Activated T-cell treated with anti-CD3 and anti-CD28 coated beads, Interleukin-2, amount 50 U/mL, for 4 hours (primary cell): Measurements from ENCODE around the gene PDE4D. TPM values are rescaled to one million over a fixed set of nuclear protein-coding genes. Genes with fewer than 3 reads are reported as not detected.

Experiments used
- ATAC-seq, 2 donors: fragments of 200-7000 bp; cut with Tn5 transposase; one replicate each; pipeline ENCODE4 v1.10.0; 2021
- DNase-seq: peaks from one replicate; pipeline ENCODE4 v3.0.0-alpha.2; 2020
- H3K27me3 Mint-ChIP-seq: one replicate; pipeline ENCODE4 v1.8.0; 2021; ENCODE audit warnings: low read depth, mixed read lengths
- H3K36me3 Mint-ChIP-seq: one replicate; pipeline ENCODE4 v1.8.0; 2022; ENCODE audit warnings: mixed read lengths; ENCODE audit not compliant: insufficient read depth
- H3K4me1 Mint-ChIP-seq: one replicate; pipeline ENCODE4 v1.8.0; 2021; ENCODE audit warnings: low read depth, mixed read lengths
- H3K4me3 Mint-ChIP-seq: one replicate; pipeline ENCODE4 v1.8.0; 2021; ENCODE audit warnings: mild to moderate bottlenecking, moderate library complexity, mixed read lengths
- H3K9me3 Mint-ChIP-seq: one replicate; pipeline ENCODE4 v1.8.0; 2021; ENCODE audit warnings: mixed read lengths
- total RNA-seq, 3 donors: library from RNA; stranded (reverse); gene quantifications; one replicate each; pipeline ENCODE4 v1.2.1, GENCODE V29; 2021

The PDE4D gene
- total RNA-seq, 3 donors from 2014 or later, result 13.9 to 17.1 (median 16.7) TPM

DNA sequence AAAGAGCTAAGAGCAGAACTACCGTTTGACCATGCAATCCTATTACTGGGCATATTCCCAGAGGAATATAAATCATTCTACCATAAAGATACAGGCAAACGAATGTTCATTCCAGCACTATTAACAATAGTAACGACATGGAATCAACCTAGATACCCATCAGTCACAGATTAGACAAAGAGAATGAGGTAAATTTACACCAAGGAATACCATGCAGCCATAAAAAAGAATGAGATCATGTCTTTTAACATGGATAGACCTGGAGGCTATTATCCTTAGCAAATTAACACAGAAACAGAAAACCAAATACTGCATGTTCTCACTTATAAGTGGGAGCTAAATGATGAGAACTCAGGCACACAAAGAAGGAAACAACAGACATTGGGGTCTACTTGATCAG is 641.9 kb downstream of the PDE4D start:
- Mint-ChIP-seq H3K36me3 (no peaks in the 10 kb centered on the region), H3K9me3 (peaks cover 3% of the 10 kb centered on the region), H3K4me3 (no peak overlapping the region), H3K4me1 (no peaks in the 10 kb centered on the region), H3K27me3 (peaks cover 15% of the 10 kb centered on the region)
- DNase-seq (no peak), ATAC-seq (no peak)

GRCh38 chr5:59249726-59250125 is 643.8 kb downstream of the PDE4D start:
- H3K4me3 Mint-ChIP-seq, result no peak overlapping the region
- ATAC-seq (no peak), DNase-seq (no peak)

GRCh38 chr5:59249160-59249559 is 644.4 kb downstream of the PDE4D start:
- Mint-ChIP-seq H3K36me3 (no peaks in the 10 kb centered on the region), H3K9me3 (no peaks in the 10 kb centered on the region)

More at GRCh38 chr5:59249726-59250125, 643.8 kb downstream of the PDE4D start:
- Mint-ChIP-seq H3K36me3 (no peaks in the 10 kb centered on the region), H3K27me3 (peaks cover 13% of the 10 kb centered on the region), H3K4me1 (no peaks in the 10 kb centered on the region), H3K9me3 (peaks cover 2% of the 10 kb centered on the region)

DNA sequence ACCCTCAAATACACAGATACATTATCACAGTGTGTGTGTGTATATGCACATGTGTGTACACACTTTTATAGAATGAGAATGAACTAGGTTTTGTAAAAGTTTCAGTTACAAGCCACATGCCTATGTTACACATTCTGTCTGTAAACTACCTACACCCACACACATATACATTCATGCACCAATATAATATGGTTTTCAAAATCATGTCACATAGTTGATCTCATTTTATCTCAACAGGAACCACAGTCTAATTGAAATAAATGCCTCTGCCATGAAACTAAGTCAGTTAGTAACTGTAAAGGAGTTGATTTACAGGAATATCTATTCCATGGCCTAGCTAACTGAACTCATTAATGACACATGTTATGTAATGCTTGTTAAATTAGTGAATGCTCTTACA is 646.6 kb downstream of the PDE4D start:
- no peak for DNase-seq
- Mint-ChIP-seq H3K27me3 (peaks cover 5% of the 10 kb centered on the region), H3K4me1 (no peaks in the 10 kb centered on the region), H3K9me3 (no peaks in the 10 kb centered on the region), H3K4me3 (no peak overlapping the region), H3K36me3 (no peaks in the 10 kb centered on the region)
- ATAC-seq, result peak in 1 of 2 donors; percentile 30

More at GRCh38 chr5:59249160-59249559, 644.4 kb downstream of the PDE4D start:
- Mint-ChIP-seq H3K4me1 (no peaks in the 10 kb centered on the region), H3K27me3 (peaks cover 10% of the 10 kb centered on the region), H3K4me3 (no peak overlapping the region)
- DNase-seq (no peak), ATAC-seq (no peak)

DNA sequence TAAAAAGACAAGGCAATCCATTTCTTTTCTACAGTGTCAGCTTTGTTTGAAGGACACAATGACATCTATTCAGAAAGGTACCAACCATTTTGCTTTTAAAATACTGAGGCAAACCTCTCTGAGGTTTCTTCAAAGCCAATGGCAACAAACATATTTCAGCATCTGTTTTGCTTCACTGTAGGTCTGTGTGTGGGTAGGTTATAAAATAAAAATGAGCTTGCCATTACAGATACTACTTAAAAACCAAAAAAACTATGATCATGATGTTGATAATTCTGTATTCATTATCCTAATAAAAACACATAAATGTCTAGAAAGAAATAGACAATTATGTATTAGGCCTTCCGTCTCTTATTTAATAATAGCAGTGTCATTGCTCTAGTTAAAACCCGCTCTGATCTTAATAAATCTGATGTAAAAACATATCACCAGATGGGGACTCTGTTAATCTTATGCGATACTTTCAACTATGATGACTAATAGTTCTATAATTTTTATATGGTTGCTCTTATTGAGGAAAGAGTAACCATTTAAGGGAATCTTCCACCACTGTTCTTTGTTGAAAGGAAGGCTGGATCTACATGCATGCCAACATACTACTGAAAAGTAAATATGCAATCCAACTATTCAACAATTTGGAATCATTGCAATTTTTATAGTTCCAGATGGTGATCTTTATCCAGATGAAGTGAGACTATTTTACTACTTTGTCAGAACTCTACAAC is 647.2 kb downstream of the PDE4D start:
- no peaks in the 10 kb centered on the region for H3K9me3 Mint-ChIP-seq
- DNase-seq (no peak), ATAC-seq (no peak)
- H3K36me3 Mint-ChIP-seq, result no peaks in the 10 kb centered on the region
- H3K4me3 Mint-ChIP-seq, result no peak overlapping the region
- no peaks in the 10 kb centered on the region for H3K4me1 Mint-ChIP-seq
- H3K27me3 Mint-ChIP-seq, result peaks cover 8% of the 10 kb centered on the region

- H3K27me3 Mint-ChIP-seq, result peaks cover 11% of the 10 kb centered on the region
- no peaks in the 10 kb centered on the region for H3K9me3 Mint-ChIP-seq
- no peak overlapping the region for H3K4me3 Mint-ChIP-seq
- no peak for DNase-seq
- H3K36me3 Mint-ChIP-seq, result no peaks in the 10 kb centered on the region
- no peak for ATAC-seq
- no peaks in the 10 kb centered on the region for H3K4me1 Mint-ChIP-seq
Observed at GRCh38 chr5:59245198-59245597, 648.3 kb downstream of the PDE4D start.

GRCh38 chr5:59241552-59241951 is 652.0 kb downstream of the PDE4D start:
- Mint-ChIP-seq H3K4me1 (peaks cover 14% of the 10 kb centered on the region), H3K9me3 (no peaks in the 10 kb centered on the region), H3K4me3 (no peak overlapping the region), H3K36me3 (no peaks in the 10 kb centered on the region), H3K27me3 (peaks cover 8% of the 10 kb centered on the region)
- no peak for ATAC-seq
- DNase-seq, result no peak

GRCh38 chr5:59241119-59241518 is 652.4 kb downstream of the PDE4D start:
- ATAC-seq (no peak), DNase-seq (no peak)
- no peaks in the 10 kb centered on the region for H3K9me3 Mint-ChIP-seq
- H3K27me3 Mint-ChIP-seq, result peaks cover 12% of the 10 kb centered on the region
- peaks cover 14% of the 10 kb centered on the region for H3K4me1 Mint-ChIP-seq
- H3K4me3 Mint-ChIP-seq, result no peak overlapping the region
- H3K36me3 Mint-ChIP-seq, result no peaks in the 10 kb centered on the region

- H3K9me3 Mint-ChIP-seq, result no peaks in the 10 kb centered on the region
- no peak for DNase-seq
- H3K4me3 Mint-ChIP-seq, result no peak overlapping the region
Observed at GRCh38 chr5:59238126-59238902, 655.2 kb downstream of the PDE4D start.

GRCh38 chr5:59236986-59237385 is 656.5 kb downstream of the PDE4D start:
- H3K27me3 Mint-ChIP-seq, result peaks cover 15% of the 10 kb centered on the region
- peaks cover 14% of the 10 kb centered on the region for H3K4me1 Mint-ChIP-seq
- no peak overlapping the region for H3K4me3 Mint-ChIP-seq
- no peaks in the 10 kb centered on the region for H3K36me3 Mint-ChIP-seq
- H3K9me3 Mint-ChIP-seq, result no peaks in the 10 kb centered on the region
- ATAC-seq (no peak), DNase-seq (no peak)

More at GRCh38 chr5:59238126-59238902, 655.2 kb downstream of the PDE4D start:
- Mint-ChIP-seq H3K36me3 (no peaks in the 10 kb centered on the region), H3K4me1 (peaks cover 14% of the 10 kb centered on the region), H3K27me3 (peaks cover 15% of the 10 kb centered on the region)
- ATAC-seq, result peak; percentile 92 to 95

DNA sequence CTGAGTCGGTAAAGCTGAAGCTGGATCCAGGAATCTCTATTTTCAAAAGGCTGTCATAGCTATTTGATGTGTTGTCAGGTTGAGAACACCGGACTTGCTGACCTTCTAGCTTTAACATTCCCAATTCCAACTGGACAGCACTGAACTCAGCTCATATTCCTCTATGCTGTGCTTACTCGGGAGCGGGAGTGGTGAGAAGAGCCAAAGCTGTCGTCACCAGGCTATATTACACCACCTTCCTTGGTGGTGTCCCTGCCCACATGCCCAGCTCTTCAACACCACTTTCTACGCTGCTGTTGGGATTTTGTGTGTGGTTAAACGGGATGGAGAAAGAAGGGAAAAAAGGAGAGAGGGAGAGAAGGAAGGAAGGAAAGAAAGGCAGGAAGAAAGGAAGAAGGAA is 657.1 kb downstream of the PDE4D start:
- ATAC-seq (no peak), DNase-seq (no peak)
- Mint-ChIP-seq H3K4me1 (peaks cover 16% of the 10 kb centered on the region), H3K9me3 (no peaks in the 10 kb centered on the region), H3K4me3 (no peak overlapping the region), H3K27me3 (peaks cover 18% of the 10 kb centered on the region), H3K36me3 (no peaks in the 10 kb centered on the region)

GRCh38 chr5:59234236-59234635 is 659.3 kb downstream of the PDE4D start:
- no peaks in the 10 kb centered on the region for H3K9me3 Mint-ChIP-seq
- no peak overlapping the region for H3K4me3 Mint-ChIP-seq
- H3K27me3 Mint-ChIP-seq, result peaks cover 15% of the 10 kb centered on the region
- peaks cover 15% of the 10 kb centered on the region for H3K4me1 Mint-ChIP-seq
- no peaks in the 10 kb centered on the region for H3K36me3 Mint-ChIP-seq
- DNase-seq, result no peak
- ATAC-seq, result no peak

DNA sequence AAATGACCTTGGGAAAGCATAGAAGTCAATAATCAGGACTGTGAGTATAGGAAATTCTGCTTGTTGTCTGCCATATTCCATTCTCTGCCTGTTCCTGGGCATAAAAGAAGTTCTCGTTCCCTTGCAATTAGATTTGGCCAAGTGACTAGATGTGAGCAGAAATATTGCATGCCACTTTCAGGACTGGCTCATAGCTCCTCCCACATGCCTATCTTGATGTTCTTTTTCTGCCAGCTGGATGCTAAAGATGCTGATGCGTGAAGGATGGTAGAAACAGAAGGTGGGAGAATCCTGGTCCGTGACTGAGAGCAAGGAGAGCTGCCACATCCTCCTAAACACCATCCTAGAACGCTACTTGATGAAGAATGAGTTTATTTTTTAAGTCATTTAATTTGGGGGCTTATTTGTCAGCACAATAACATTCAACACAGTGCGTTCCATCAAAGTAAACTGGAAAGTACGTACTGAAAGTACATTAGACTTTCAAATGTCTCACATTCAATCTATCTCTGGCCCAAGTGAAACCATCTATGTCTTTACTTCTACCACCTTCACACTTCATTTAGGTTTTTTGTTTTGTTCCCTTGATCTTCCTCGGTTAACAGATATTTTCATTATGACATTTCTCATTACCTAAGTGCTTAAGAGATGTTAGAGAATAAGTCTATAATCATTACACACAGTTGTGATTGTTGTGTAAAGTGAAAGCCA is 662.1 kb downstream of the PDE4D start:
- H3K27me3 Mint-ChIP-seq, result peaks cover 12% of the 10 kb centered on the region
- no peak for DNase-seq
- H3K9me3 Mint-ChIP-seq, result no peaks in the 10 kb centered on the region
- H3K36me3 Mint-ChIP-seq, result no peaks in the 10 kb centered on the region
- no peak overlapping the region for H3K4me3 Mint-ChIP-seq
- ATAC-seq, result peak in 1 of 2 donors; percentile 38
- H3K4me1 Mint-ChIP-seq, result peaks cover 2% of the 10 kb centered on the region

- Mint-ChIP-seq H3K36me3 (no peaks in the 10 kb centered on the region), H3K9me3 (peaks cover 5% of the 10 kb centered on the region), H3K4me3 (no peak overlapping the region), H3K27me3 (no peaks in the 10 kb centered on the region), H3K4me1 (no peaks in the 10 kb centered on the region)
- ATAC-seq (no peak), DNase-seq (no peak)
Observed at GRCh38 chr5:59222687-59223511, 670.6 kb downstream of the PDE4D start.
